H1 (cell line): Measurements from ENCODE around the gene SUCLG2. TPM values are rescaled to one million over a fixed set of nuclear protein-coding genes. Genes with fewer than 3 reads are reported as not detected.

Experiments
- CTCF ChIA-PET: fragments of 300-600 bp; sonication (Branson Sonifier 250); formaldehyde crosslinking; loops from one replicate; lab custom pipeline; 2021; ENCODE audit not compliant: partially characterized antibody; lab: Charles Lee
- POLR2A ChIA-PET: fragments of 300-600 bp; sonication (Branson Sonifier 250); formaldehyde crosslinking; loops from one replicate; lab custom pipeline; 2021; ENCODE audit warnings: inconsistent platforms; ENCODE audit not compliant: partially characterized antibody; lab: Charles Lee
- DNase-seq, 2 experiments: peaks; one replicate each; pipeline versions ENCODE4 v3.0.0 to v3.0.0-alpha.2; 2010 to 2022; ENCODE audit warnings: low spot score in 2 of 2, low read depth in 1 of 2, mixed read lengths in 1 of 2
- FAIRE-seq: peaks from 2 replicates; lab custom pipeline; 2011; peaks lifted over from hg19 to GRCh38; lab: Jason Lieb, UNC
- H2AFZ ChIP-seq: 2 replicates; pipeline ENCODE4 v1.8.1; 2012; ENCODE audit warnings: low read length, inconsistent platforms
- H2AK5ac ChIP-seq: 2 replicates; pipeline ENCODE4 v1.6.1; 2013; ENCODE audit warnings: low read depth, low read length
- H2BK120ac ChIP-seq: replicated peaks from 2 replicates; pipeline ENCODE3; 2013; ENCODE audit warnings: low read depth, low read length, inconsistent platforms
- H2BK12ac ChIP-seq: 2 replicates; pipeline ENCODE4 v1.6.1; 2013; ENCODE audit warnings: low read depth, low read length
- H2BK15ac ChIP-seq: 2 replicates; pipeline ENCODE4 v1.6.1; 2013; ENCODE audit warnings: low read length
- H2BK20ac ChIP-seq: 2 replicates; pipeline ENCODE4 v1.6.1; 2013; ENCODE audit warnings: low read length
- H2BK5ac ChIP-seq: 2 replicates; pipeline ENCODE4 v1.6.1; 2013; ENCODE audit warnings: low read depth, low read length
- H3K14ac ChIP-seq: 2 replicates; pipeline ENCODE4 v1.6.1; 2013; ENCODE audit warnings: inconsistent platforms; ENCODE audit not compliant: insufficient read length
- H3K18ac ChIP-seq: 2 replicates; pipeline ENCODE4 v1.6.1; 2013; ENCODE audit warnings: low read length; ENCODE audit errors: extremely low read depth
- H3K23ac ChIP-seq: 2 replicates; pipeline ENCODE4 v1.6.1; 2013; ENCODE audit warnings: inconsistent platforms; ENCODE audit not compliant: insufficient read length
- H3K23me2 ChIP-seq: 2 replicates; pipeline ENCODE4 v1.6.1; 2013; ENCODE audit warnings: low read depth, low read length
- H3K27ac ChIP-seq: 2 replicates; pipeline ENCODE4 v1.6.1; 2011; ENCODE audit warnings: low read depth, low read length, inconsistent platforms
- H3K27me3 ChIP-seq, 4 experiments: replicated peaks in 1 of 4; 1 replicate in 1 of 4; 2 replicates in 3 of 4; pipeline versions ENCODE4 v1.6.1 to v1.8.1; 2011 to 2013; ENCODE audit warnings: low read length in 3 of 4, mild to moderate bottlenecking in 3 of 4, inconsistent platforms in 2 of 4, mixed read lengths in 2 of 4, moderate library complexity in 1 of 4; ENCODE audit not compliant: control insufficient read depth in 3 of 4, insufficient read depth in 3 of 4; ENCODE audit errors: extremely low read depth in 1 of 4
- H3K36me3 ChIP-seq, 4 experiments: 2 replicates each; pipeline versions ENCODE4 v1.6.1 to v1.8.1; 2011 to 2013; ENCODE audit warnings: mild to moderate bottlenecking in 4 of 4, low read length in 3 of 4, moderate library complexity in 2 of 4, control low read depth in 1 of 4, inconsistent platforms in 1 of 4; ENCODE audit not compliant: insufficient read depth in 4 of 4, control insufficient read depth in 2 of 4
- H3K4ac ChIP-seq: replicated peaks from 2 replicates; pipeline ENCODE3; 2013; ENCODE audit warnings: low read length, low read depth, mixed read lengths, inconsistent platforms; ENCODE audit not compliant: insufficient read length
- H3K4me1 ChIP-seq, 4 experiments: replicated peaks in 1 of 4; 1 replicate in 1 of 4; 2 replicates in 3 of 4; pipeline versions ENCODE4 v1.6.1 to v1.8.1; 2011 to 2013; ENCODE audit warnings: low read length in 3 of 4, inconsistent platforms in 2 of 4, mixed read lengths in 1 of 4; ENCODE audit not compliant: insufficient read depth in 4 of 4, control insufficient read depth in 3 of 4
- H3K4me2 ChIP-seq, 2 experiments: 2 replicates each; pipeline versions ENCODE4 v1.6.1 to v1.8.1; 2011 to 2013; ENCODE audit warnings: low read depth in 2 of 2, low read length in 2 of 2, control low read depth in 1 of 2, inconsistent platforms in 1 of 2, mild to moderate bottlenecking in 1 of 2; ENCODE audit not compliant: insufficient read depth in 1 of 2
- H3K4me3 ChIP-seq, 4 experiments: fragments of 200-600, 300-600 bp in 1 of 4; sonication (generic), shearing (Covaris generic), sonication (Bioruptor Twin) in 1 of 4; 2 replicates each; pipeline versions ENCODE4 v1.5.1 to v1.8.1; 2011 to 2016; ENCODE audit warnings: low read length in 4 of 4, low read depth in 3 of 4, control low read depth in 2 of 4, inconsistent platforms in 2 of 4, mild to moderate bottlenecking in 2 of 4, mixed read lengths in 1 of 4, moderate library complexity in 1 of 4; ENCODE audit not compliant: insufficient read depth in 2 of 4; ENCODE audit errors: extremely low read depth in 1 of 4
- H3K56ac ChIP-seq: replicated peaks from 2 replicates; pipeline ENCODE3; 2013; ENCODE audit warnings: low read depth, mild to moderate bottlenecking, mixed read lengths, low read length, inconsistent platforms; ENCODE audit not compliant: insufficient read length
- H3K79me1 ChIP-seq: 2 replicates; pipeline ENCODE4 v1.6.1; 2013; ENCODE audit warnings: low read depth, low read length, control low read depth
- H3K79me2 ChIP-seq, 2 experiments: 2 replicates each; pipeline versions ENCODE4 v1.6.1 to v1.8.1; 2012 to 2013; ENCODE audit warnings: low read length in 2 of 2, mild to moderate bottlenecking in 2 of 2, inconsistent platforms in 1 of 2; ENCODE audit not compliant: insufficient read depth in 2 of 2, control insufficient read depth in 1 of 2
- H3K9ac ChIP-seq, 4 experiments: replicated peaks in 1 of 4; 1 replicate in 1 of 4; 2 replicates in 3 of 4; pipeline versions ENCODE4 v1.6.1 to v1.8.1; 2011 to 2013; ENCODE audit warnings: low read depth in 3 of 4, low read length in 3 of 4, control low read depth in 2 of 4, mild to moderate bottlenecking in 2 of 4, moderate library complexity in 2 of 4, inconsistent platforms in 1 of 4; ENCODE audit errors: extremely low read depth in 1 of 4
- H3K9me3 ChIP-seq, 2 experiments: 2 replicates each; pipeline versions ENCODE4 v1.6.1 to v1.8.1; 2012 to 2013; ENCODE audit warnings: mild to moderate bottlenecking in 2 of 2, moderate library complexity in 2 of 2, control low read depth in 1 of 2, inconsistent platforms in 1 of 2, low read depth in 1 of 2, low read length in 1 of 2, mixed read lengths in 1 of 2; ENCODE audit not compliant: insufficient read depth in 2 of 2
- H4K20me1 ChIP-seq, 2 experiments: replicated peaks in 1 of 2; 2 replicates each; pipeline versions ENCODE3 to v1.8.1; 2011 to 2013; ENCODE audit warnings: inconsistent platforms in 2 of 2, low read length in 2 of 2, mild to moderate bottlenecking in 1 of 2; ENCODE audit not compliant: insufficient read depth in 2 of 2, control insufficient read depth in 1 of 2
- H4K5ac ChIP-seq: 2 replicates; pipeline ENCODE4 v1.6.1; 2013; ENCODE audit warnings: low read length, low read depth, mixed read lengths, inconsistent platforms; ENCODE audit not compliant: insufficient read length
- H4K8ac ChIP-seq: 2 replicates; pipeline ENCODE4 v1.8.0; 2013; ENCODE audit warnings: mild to moderate bottlenecking, moderate library complexity, low read length, inconsistent platforms; ENCODE audit not compliant: insufficient read depth; ENCODE audit errors: extremely low read depth
- H4K91ac ChIP-seq: replicated peaks from 2 replicates; pipeline ENCODE3; 2013; ENCODE audit warnings: low read length, mixed read lengths, inconsistent platforms; ENCODE audit not compliant: insufficient read length
- EGR1 ChIP-seq: IDR thresholded peaks from 2 replicates; pipeline ENCODE4 v1.6.1; 2011; ENCODE audit warnings: low read depth, low read length, borderline replicate concordance
- FOSL1 ChIP-seq: IDR thresholded peaks from 2 replicates; pipeline ENCODE4 v1.6.1; 2011; ENCODE audit warnings: mild to moderate bottlenecking, low read depth, low read length, moderate library complexity; ENCODE audit not compliant: insufficient read depth
- NANOG ChIP-seq: IDR thresholded peaks from 2 replicates; pipeline ENCODE4 v1.6.1; 2011; ENCODE audit warnings: low read length, low read depth, mild to moderate bottlenecking, inconsistent platforms; ENCODE audit not compliant: insufficient read depth, poor library complexity, severe bottlenecking
- SRF ChIP-seq: IDR thresholded peaks from 2 replicates; pipeline ENCODE4 v1.6.1; 2011; ENCODE audit warnings: mild to moderate bottlenecking, low read depth, low read length, moderate library complexity
- SUZ12 ChIP-seq: fragments of 200-600 bp; sonication (generic); IDR thresholded peaks from 2 replicates; pipeline ENCODE4 v1.6.1; 2012; ENCODE audit warnings: mild to moderate bottlenecking, inconsistent platforms, low read length, moderate library complexity, mixed read lengths
- TBP ChIP-seq: IDR thresholded peaks from 2 replicates; pipeline ENCODE4 v1.6.1; 2011; ENCODE audit warnings: low read depth, low read length, improper control_type of control experiment
- WGBS, 2 experiments: shearing (Covaris generic) in 1 of 2; methylation state at CpG; one replicate each; pipeline versions ENCODE4 v1.1.6 to v1.1.7; 2013 to 2015; ENCODE audit warnings: low lambda C conversion rate in 2 of 2, mixed read lengths in 2 of 2, inconsistent platforms in 1 of 2, low coverage in 1 of 2, missing lambda C conversion rate in 1 of 2; ENCODE audit not compliant: insufficient replicate concordance in 2 of 2, insufficient coverage in 1 of 2, insufficient read length in 1 of 2; ENCODE audit errors: extremely low coverage in 1 of 2, missing lambda C conversion rate in 1 of 2; 5-methylcytosine and 5-hydroxymethylcytosine counted together
- polyA plus RNA-seq, 7 experiments: library from polyadenylated mRNA; depleted of rRNA in 3 of 7; stranded (reverse) in 5 of 7; unstranded in 2 of 7; fragments of >200 nt in 5 of 7; fragments of 200-250 nt in 2 of 7; gene quantifications; 1 replicate in 5 of 7; 2 replicates in 1 of 7; 4 replicates in 1 of 7; pipeline versions ENCODE4 v1.2.1 to v1.2.3, GENCODE V29; 2011 to 2013; ENCODE audit warnings: missing spikeins in 2 of 7, mixed read lengths in 2 of 7
- total RNA-seq: library from RNA; stranded (reverse); fragmentation: NEBNext Ultra II Directional; extraction: Animal tissue kit (Norgen Biotek cat#: 25700); gene quantifications from 2 replicates; pipeline ENCODE4 v1.2.1, GENCODE V29; 2021

The SUCLG2 gene
- total and polyA plus RNA-seq, 2 of the 8 experiments (the other 6 are each of a cell fraction or from before 2014, with no cell fraction given): 12.9 to 46.2 TPM

DNA sequence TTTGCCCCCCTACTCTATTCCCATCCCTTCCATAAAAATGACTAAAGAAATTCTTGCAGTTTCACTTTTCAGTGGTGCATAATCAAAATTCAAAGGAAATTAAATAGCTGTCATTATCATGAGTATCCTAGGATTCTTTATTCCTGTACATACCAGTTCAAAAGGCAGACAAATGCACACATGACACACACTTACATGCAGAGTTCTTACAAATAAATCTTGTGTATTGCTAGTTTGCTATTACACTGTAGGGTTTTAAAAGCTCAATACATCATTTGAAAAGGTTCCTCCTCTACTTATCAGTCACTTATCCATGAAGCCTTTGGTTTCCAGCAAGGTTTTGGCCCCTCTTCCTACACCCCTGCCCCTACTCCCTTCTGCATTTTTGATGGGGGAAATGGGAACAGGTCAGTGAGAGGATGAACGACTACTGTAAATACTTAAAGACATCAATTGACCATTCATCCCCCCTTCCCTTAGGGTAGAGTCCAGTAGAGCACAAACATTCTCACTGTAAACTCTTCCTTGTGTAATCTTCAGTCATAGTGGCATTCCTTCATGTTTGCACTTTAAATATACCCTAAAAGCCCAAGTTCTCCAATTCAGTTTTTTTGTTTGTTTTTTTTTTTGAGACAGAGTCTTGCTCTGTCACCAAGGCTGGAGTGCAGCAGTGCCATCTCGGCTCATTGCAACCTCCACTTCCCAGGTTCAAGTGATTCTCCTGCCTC is 92.6 kb downstream of the SUCLG2 start:
- Histone ChIP-seq H3K23me2 (no peaks in the 10 kb centered on the region), H4K20me1 (no peaks in the 10 kb centered on the region), H2AK5ac (no peak overlapping the region), H3K9ac (no peak overlapping the region), H3K4me3 (no peak overlapping the region), H3K79me2 (no peaks in the 10 kb centered on the region), H2BK20ac (no peak overlapping the region), H3K27me3 (no peaks in the 10 kb centered on the region), H4K5ac (no peak overlapping the region), H3K56ac (no peak overlapping the region), H3K36me3 (no peaks in the 10 kb centered on the region), H2BK5ac (no peak overlapping the region), H2BK15ac (no peak overlapping the region), H3K4ac (no peak overlapping the region), H3K27ac (no peak overlapping the region), H3K79me1 (no peaks in the 10 kb centered on the region), H2AFZ (no peak overlapping the region), H3K4me1 (no peaks in the 10 kb centered on the region), H3K4me2 (no peak overlapping the region), H4K91ac (no peak overlapping the region), H4K8ac (no peak overlapping the region), H2BK12ac (no peak overlapping the region), H3K9me3 (no peaks in the 10 kb centered on the region), H3K14ac (no peak overlapping the region), H3K23ac (no peak overlapping the region), H3K18ac (no peak overlapping the region), H2BK120ac (no peak overlapping the region)
- ChIA-PET POLR2A (no interaction called here), CTCF (interaction anchor here (0.5 kb wide), 1 partner anchor 624 kb away, joined by 4 read pairs; no protein-coding TSS in a partner anchor)
- FAIRE-seq (no peak), DNase-seq (no peak)
- TF ChIP-seq SRF (no peak), NANOG (no peak), SUZ12 (no peak), FOSL1 (no peak), TBP (no peak), EGR1 (no peak)
- 88% methylated on average over 2 of the region's 2 CpGs; no CpG with 5 or more reads in 1 of the 2 experiments for WGBS, 2 experiments
